GM18520 (cell line): Measurements from ENCODE around the gene SLC17A9.
"Not testable (repeated sequence)": the region's sequence is repeated elsewhere in the genome, so short reads cannot be mapped to it uniquely, and the experiment has no call there.

ENCODE experiments used
- ATAC-seq: cut with Tn5 transposase; IDR thresholded peaks from one replicate; pipeline ENCODE4 v1.9.1; 2021; ENCODE audit not compliant: unreplicated experiment

SLC17A9 gene

DNA sequence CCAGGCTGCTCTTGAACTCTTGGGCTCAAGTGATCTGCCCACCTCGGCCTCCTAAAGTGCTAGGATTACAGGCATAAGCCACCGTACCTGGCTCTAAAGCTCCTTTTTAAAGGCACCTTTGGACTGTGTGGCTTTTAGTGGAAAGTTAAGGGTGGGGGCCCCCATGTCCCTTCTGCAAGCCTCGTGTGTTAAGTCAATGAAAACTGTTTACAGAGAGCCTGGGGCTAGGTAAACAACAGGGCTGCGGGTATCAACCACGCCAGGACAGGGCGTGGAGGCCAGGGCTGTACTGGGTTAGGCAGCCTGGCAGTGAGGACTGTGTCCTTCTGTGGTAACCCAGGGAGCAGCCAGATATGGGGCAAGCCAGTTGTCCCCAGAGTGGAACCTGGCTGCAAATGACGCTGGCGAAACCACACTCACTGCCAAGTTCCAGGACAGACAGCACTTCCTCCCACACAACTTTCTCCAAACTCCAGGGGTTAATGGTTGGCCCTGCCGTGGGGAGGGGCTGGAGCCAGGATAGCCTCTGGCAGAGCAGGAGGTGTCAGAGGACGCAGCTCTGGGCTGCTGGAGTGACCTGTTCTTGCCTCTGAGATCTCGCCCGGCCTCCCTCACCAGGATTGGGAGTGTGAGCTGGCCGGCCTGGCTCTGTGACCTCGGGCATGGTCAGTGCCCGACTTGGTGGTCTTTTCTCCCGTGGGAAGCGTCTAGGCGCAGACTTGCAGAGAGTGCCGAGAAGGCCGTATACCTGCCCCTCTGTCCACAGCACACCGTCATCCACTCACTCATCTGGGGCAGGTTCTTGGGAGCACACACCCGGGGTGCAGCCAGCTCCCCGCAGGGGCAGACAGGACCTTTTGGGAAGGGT, 3.2 kb downstream of the SLC17A9 start:
- ATAC-seq, result no peak

- no peak for ATAC-seq
Observed at GRCh38 chr20:62956387-62957135, 4.1 kb downstream of the SLC17A9 start.

GRCh38 chr20:62957136-62958117, 4.9 kb downstream of the SLC17A9 start:
- no peak for ATAC-seq

GRCh38 chr20:62958388-62959100, 6.0 kb downstream of the SLC17A9 start:
- no peak for ATAC-seq

DNA sequence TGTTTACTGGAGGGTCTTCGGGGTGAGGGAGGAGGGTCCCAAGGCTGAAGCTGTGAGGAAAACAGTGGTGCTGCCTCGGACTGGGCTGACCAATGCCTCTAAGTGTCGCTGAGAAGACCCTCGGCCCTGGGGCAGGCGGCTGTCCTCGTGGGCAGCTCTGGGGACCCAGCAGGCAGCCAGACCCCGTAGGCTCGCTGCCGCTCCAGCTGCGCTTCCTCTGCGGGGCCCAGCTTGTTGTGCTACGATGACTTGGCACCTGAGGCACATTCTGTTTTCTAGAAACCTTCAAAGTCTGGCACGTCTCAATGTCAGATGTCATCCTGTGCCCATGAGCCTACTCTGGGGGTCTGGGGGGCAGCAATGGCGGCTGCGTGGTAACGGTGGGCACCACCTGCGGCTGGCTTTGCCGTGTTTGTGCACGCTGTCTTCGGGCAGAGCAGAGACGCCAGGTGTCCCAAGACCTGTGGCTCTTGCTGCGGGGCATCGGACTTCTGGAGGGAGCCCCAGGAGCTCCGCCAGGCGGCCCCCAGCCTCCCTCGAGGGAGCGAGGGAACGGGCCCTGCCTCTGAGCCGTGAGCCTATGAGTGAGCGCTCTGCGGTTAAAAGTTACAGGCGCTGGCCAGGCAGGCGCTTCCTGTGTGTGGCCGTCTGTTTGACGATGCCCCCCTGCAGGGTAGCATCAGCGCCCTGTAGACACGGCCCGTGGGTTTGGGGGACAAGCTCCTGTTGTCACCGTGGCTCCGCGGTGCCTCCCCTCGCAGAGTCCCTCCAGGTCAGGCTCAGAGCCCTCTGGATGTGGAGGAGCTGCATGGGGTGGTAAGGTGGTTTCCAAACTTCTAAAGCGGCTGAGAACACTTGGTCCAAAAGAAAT, 6.8 kb downstream of the SLC17A9 start:
- ATAC-seq, result no peak

DNA sequence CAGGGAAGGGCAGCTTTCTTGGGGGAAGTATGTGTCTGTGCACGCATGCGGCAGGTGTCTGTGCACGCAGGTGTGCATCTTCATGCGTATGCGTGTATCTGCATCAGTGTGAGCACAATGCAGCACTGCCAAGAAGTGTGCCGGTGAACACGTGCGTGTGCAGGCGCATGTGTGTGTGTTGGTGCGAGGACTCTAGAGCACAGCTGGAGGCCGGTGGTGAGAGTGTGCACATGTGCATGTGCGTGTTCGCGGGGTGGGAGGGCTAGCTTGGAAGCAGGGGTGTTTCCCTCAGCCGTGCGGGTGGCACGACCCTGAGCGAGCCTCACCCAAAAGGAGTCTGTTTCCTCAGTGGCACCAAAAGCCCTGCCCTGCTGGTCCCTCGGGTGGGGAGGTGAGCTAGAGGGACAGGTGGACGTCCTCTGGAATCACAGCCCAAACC, 7.5 kb downstream of the SLC17A9 start:
- no peak for ATAC-seq

GRCh38 chr20:62960446-62961309, 8.2 kb downstream of the SLC17A9 start:
- not testable (repeated sequence) for ATAC-seq

GRCh38 chr20:62961310-62961783, 8.8 kb downstream of the SLC17A9 start:
- no peak for ATAC-seq

DNA sequence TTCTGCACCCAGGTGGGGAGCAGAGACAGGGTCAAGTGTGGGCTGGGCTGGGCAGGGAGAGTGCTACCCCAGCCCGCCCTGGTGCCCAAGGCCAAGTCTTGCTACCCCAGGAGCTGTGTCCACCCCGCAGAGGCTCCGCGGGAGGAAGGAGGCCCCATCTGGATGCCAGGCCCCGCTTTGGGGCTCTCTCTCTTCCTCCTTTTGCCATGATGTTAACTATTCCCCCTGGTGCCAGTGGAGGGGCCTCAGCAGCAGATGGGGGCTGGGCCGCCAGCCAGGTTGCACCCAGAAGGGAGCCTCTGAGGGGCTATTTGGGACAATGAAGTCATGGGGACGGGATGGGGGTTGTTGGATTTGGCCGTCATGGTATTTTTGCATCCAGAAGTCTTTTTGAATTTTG, 9.3 kb downstream of the SLC17A9 start:
- ATAC-seq, result no peak

GRCh38 chr20:62962221-62962879, 9.8 kb downstream of the SLC17A9 start:
- ATAC-seq, result no peak

GRCh38 chr20:62962891-62963613, 10.5 kb downstream of the SLC17A9 start:
- no peak for ATAC-seq

GRCh38 chr20:62963614-62964397, 11.3 kb downstream of the SLC17A9 start:
- ATAC-seq, result no peak

DNA sequence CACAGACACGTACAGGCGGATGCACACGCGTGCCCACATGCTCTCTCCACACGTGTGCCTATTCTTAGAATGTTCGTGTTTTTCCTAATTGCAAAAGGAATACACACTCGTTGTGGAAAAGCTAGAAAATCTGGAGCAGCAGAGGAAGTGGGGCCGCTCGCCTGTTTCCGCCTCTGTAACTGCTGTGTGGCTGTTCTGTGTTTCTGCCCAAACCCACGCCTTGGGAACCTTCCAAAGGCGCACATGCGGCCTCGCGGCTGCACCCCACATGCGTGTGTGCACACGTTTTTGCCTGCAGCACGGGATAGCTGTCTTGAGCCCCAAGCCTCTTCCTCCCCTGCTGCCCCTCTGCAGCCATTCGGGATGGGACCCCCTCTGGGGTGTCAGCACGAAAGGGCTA, 12.2 kb downstream of the SLC17A9 start:
- no peak for ATAC-seq

DNA sequence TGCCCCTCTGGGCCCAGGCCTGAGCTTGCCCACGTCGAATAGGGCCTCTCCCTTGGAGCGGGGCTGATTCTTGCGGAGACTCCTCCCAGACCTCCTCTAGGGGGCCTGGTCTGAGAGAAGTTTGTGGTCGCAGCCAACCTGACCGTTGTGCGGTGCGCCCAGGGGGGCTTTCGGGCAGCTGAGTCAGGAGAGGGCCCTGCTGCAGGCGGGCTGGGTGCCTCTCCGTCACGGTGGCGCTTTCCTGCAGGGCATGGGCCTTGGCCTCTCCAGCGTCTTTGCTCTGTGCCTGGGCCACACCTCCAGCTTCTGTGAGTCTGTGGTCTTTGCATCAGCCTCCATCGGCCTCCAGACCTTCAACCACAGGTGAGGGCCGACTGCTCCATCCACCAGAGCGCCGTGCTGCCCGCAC, 12.9 kb downstream of the SLC17A9 start:
- ATAC-seq, result no peak

- ATAC-seq, result no peak
Observed at GRCh38 chr20:62966212-62967148, 14.0 kb downstream of the SLC17A9 start.
